Superior temporal gyrus (tissue), 1 donor: ENCODE data around the gene BARX2.
A peak's percentile ranks its signal among the peaks of the same experiment; 100 is the strongest.
"Not testable (repeated sequence)": the region's sequence is repeated elsewhere in the genome, so short reads cannot be mapped to it uniquely, and the experiment has no call there.

Source experiments
- DNase-seq: peaks from one replicate; pipeline ENCODE4 v3.0.0-alpha.2; 2016; ENCODE audit errors: extremely low spot score

BARX2 gene, protein sequence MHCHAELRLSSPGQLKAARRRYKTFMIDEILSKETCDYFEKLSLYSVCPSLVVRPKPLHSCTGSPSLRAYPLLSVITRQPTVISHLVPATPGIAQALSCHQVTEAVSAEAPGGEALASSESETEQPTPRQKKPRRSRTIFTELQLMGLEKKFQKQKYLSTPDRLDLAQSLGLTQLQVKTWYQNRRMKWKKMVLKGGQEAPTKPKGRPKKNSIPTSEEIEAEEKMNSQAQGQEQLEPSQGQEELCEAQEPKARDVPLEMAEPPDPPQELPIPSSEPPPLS

GRCh38 chr11:129375751-129376657 is at the start of gene BARX2:
TSS of gene BARX2 (plus strand) at chr11:129375848. CDS start at chr11:129376036, 188 bp downstream.
- peak; percentile 46 for DNase-seq

- no peak for DNase-seq
These were observed 48.7 kb upstream of the BARX2 start for GRCh38 chr11:129326921-129327320.

- DNase-seq: not testable (repeated sequence)
These were observed 47.9 kb upstream of the BARX2 start for GRCh38 chr11:129327708-129328107.

GRCh38 chr11:129328756-129329155 is 46.9 kb upstream of the BARX2 start:
- no peak for DNase-seq

DNA sequence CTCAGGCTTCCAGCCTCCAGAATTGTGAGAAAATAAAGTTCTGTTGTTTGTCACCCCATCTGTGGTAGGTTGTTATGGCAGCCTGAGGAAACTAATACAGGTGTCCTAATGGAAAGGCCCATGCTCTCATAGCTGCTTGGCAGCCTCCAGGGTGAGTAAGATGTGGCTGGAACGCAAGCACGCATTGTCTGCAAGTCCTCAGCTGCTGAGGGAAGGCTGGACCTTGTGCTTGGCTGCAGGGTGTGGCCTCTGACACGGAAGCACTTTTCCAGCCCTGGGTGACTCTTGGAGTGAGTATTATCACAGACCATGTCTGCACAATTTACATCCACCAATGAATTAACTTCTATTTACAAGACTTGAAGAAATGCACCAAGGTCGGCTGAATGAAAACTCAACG is 44.4 kb upstream of the BARX2 start:
- no peak for DNase-seq

- peak; percentile 90 for DNase-seq
These were observed 43.8 kb upstream of the BARX2 start for GRCh38 chr11:129331871-129332274.

GRCh38 chr11:129333873-129334272 is 41.8 kb upstream of the BARX2 start:
- DNase-seq: no peak

DNA sequence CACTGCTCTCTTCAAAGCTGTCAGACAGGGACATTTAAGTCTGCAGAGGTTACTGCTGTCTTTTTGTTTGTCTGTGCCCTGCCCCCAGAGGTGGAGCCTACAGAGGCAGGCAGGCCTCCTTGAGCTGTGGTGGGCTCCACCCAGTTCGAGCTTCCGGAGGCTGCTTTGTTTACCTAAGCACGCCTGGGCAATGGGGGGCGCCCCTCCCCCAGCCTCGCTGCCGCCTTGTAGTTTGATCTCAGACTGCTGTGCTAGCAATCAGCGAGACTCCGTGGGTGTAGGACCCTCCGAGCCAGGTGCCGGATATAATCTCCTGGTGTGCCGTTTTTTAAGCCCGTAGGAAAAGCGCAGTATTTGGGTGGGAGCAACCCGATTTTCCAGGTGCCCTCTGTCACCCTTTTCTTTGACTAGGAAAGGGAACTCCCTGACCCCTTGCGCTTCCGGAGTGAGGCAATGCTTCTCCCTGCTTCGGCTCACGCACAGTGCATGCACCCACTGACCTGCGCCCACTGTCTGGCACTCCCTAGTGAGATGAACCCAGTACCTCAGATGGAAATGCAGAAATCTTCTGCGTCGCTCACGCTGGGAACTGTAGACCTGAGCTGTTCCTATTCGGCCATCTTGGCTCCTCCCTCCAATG is 31.2 kb upstream of the BARX2 start:
- DNase-seq: not testable (repeated sequence)

DNA sequence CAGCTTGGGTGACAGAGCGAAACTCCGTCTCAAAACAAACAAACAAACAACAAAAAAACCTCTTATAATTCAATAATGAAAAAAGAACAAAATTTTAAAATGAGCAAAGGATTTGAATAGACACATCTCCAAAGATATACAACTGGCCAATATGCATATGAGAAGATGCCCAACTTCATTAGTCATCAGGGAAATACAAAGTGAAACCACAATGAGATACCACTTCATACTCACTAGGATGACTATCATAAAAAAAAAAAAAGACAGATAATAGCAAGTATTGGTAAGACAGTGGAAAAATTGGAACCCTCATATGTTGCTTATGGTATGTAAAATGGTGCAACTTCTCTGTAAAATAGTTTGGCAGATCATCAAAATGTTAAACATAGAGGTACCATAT is 28.7 kb upstream of the BARX2 start:
- DNase-seq: no peak

- DNase-seq: no peak
These were observed 26.8 kb upstream of the BARX2 start for GRCh38 chr11:129348813-129349212.

GRCh38 chr11:129352676-129353075 is 23.0 kb upstream of the BARX2 start:
- no peak for DNase-seq

DNA sequence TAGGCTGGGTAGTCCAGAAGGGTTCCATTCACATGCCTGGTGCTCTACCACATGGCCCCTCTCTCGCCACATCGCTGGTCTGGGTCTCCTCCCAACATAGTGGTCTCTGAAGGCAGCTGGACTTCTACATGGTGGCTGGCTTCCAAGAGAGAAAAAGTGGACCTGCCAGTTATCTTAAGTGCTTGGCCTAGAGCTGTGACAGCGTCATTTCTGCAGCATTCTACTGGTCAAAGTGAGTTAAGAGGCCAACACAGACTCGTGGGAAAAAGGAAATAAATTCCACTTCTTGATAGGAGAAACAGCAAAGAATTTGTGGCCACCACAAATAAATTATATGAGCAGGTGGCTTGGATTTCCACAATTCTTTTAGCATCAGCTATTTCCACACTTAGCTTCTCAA is 21.0 kb upstream of the BARX2 start:
- DNase-seq: no peak

DNA sequence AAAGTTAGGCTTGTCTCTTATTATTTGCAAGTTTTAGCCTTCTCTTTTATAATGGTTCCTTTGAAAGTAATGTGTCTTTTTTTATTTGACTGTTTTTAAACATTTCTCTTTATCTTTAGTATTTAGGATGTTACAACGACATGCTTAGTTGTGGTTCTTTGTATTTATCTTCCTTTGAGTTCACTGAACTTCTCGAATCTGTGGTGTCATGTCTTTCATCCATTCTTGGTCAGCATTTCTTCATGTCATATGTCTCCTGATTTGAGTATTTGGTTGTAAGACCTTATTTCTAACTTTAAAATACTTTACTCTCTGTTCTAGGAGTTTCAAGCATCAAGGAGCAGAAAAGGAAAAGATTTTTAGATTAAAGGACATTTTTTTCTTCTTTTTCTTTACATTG is 15.9 kb upstream of the BARX2 start:
- DNase-seq: no peak

GRCh38 chr11:129364143-129364654 is 11.4 kb upstream of the BARX2 start:
- peak; percentile 75 for DNase-seq

GRCh38 chr11:129365816-129366215 is 9.8 kb upstream of the BARX2 start:
- no peak for DNase-seq

DNA sequence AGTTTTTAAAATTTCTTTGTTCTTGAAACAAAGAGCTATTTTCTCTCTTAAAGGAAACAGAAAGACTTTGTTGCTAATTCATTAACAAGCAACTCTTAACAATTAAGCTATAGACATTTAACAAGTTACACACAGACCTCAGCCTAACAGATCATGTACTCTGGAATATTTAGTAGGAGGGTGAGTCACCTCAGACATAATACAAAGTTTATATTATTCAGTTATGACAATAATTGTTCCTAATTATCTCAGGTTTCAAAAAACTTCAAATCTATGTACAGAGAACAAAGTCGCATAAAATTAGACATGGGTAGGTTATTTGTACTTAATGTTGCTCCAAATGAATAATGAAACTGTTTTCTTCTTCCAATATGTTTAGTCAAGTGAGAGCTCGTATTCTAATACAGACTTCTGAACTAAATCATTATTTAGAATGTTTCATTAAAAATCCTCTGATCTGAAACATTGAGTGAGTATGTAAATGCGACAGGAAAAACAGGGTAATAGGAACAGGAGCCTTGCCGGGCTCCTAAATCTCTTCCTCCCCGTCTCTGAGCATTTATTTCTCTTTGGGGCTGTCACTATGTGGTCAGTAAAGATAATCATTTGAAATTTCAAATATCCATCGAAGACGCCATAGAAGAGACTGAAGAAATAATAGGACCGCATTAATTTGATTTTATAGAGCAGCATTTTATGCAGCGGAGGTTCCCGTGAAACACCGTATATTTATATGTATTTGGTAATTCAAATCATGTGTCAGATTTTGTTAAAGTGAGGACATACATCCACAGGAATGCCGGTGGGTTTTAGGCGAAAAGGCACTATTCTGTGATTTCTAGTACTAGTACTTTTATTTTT is 8.7 kb upstream of the BARX2 start:
- DNase-seq: no peak

GRCh38 chr11:129368889-129369672 is 6.6 kb upstream of the BARX2 start:
- DNase-seq: no peak

- no peak for DNase-seq
These were observed 4.9 kb upstream of the BARX2 start for GRCh38 chr11:129370715-129371114.

DNA sequence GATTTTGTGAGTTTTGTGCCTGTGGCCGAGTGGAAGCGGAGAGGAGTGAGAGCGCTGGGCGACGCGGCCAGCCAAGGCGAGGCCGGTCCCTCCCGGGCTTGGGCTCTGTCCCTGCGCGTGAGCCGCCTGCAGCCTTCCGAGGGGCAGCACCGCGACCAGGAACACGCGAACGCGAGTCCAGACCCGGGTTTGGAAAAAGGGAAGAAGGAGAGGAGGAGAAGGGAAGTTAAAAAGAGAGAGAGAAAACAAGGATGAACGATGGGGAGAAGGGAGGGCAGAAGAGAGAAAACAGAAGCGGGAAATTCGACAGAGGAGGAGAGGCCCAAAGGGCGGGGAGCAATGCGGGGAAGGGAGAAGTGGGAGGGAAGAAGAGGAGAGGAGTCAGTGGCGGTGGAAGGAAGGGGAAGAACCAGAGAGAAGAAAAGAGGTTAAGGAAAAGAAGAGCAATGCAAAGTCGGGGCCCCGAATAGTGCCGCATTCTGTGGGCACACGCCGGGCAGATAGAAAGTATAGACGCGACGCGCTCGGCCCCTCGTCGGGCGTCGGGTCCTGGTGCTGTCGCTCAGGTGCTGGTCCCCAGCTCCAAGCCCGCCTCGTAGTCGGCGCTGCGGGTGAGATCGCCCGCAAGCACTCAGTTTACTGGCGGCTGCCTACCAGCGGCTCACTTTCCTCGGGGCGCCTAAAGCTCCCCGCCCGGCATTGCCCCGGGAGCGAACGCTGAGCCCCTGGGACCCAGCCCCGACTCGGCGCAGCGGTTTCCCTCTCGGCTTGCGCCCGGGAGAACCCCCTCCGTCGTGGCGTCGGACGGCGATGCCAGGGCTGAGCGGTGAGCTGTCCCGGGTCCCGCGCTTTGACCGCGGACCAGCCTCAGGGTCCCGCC is 2.8 kb upstream of the BARX2 start:
- no peak for DNase-seq
